MM.1S (cell line): ENCODE measurements around the gene CNTN6.

Experiments
- DNase-seq: peaks from one replicate; pipeline ENCODE4 v3.0.0-alpha.2; 2015
- H2AFZ ChIP-seq: fragments of 300-600 bp; sonication (generic); 2 replicates; pipeline ENCODE4 v1.6.0; 2016; ENCODE audit warnings: antibody characterized with exemption, low read length
- H3F3A ChIP-seq: fragments of 300-600 bp; sonication (generic); 2 replicates; pipeline ENCODE4 v1.6.1; 2016; ENCODE audit warnings: mild to moderate bottlenecking, antibody characterized with exemption, low read length, moderate library complexity, mixed read lengths; ENCODE audit not compliant: insufficient read depth
- H3K27ac ChIP-seq: fragments of 300-600 bp; sonication (generic); 2 replicates; pipeline ENCODE4 v1.5.1; 2016; ENCODE audit warnings: mild to moderate bottlenecking, low read length
- H3K27me3 ChIP-seq: fragments of 300-600 bp; sonication (generic); replicated peaks from 2 replicates; pipeline ENCODE4 v1.6.0; 2016; ENCODE audit warnings: low read length; ENCODE audit not compliant: insufficient read depth
- H3K36me3 ChIP-seq: fragments of 300-600 bp; sonication (generic); replicated peaks from 2 replicates; pipeline ENCODE4 v1.6.1; 2016; ENCODE audit warnings: mild to moderate bottlenecking, low read length, mixed read lengths; ENCODE audit not compliant: insufficient read depth
- H3K4me1 ChIP-seq: fragments of 300-600 bp; sonication (generic); 2 replicates; pipeline ENCODE4 v1.6.1; 2016; ENCODE audit warnings: low read length, mixed read lengths
- H3K4me2 ChIP-seq: fragments of 300-600 bp; sonication (generic); 2 replicates; pipeline ENCODE4 v1.6.0; 2016; ENCODE audit warnings: low read depth, low read length
- H3K4me3 ChIP-seq: fragments of 300-600 bp; sonication (generic); 2 replicates; pipeline ENCODE4 v1.5.1; 2016; ENCODE audit warnings: low read length, mixed read lengths
- H3K79me2 ChIP-seq: fragments of 300-600 bp; sonication (generic); 2 replicates; pipeline ENCODE4 v1.6.1; 2016; ENCODE audit warnings: mixed run types, low read length, mixed read lengths
- H3K9ac ChIP-seq: fragments of 300-600 bp; sonication (generic); 2 replicates; pipeline ENCODE4 v1.6.1; 2016; ENCODE audit warnings: low read length, mixed read lengths
- H3K9me2 ChIP-seq: fragments of 300-600 bp; sonication (generic); replicated peaks from 2 replicates; pipeline ENCODE4 v1.6.1; 2016; ENCODE audit warnings: mild to moderate bottlenecking, low read length, mixed read lengths; ENCODE audit not compliant: insufficient read depth
- H3K9me3 ChIP-seq: fragments of 300-600 bp; sonication (generic); replicated peaks from 2 replicates; pipeline ENCODE4 v1.6.1; 2016; ENCODE audit warnings: mild to moderate bottlenecking, low read length, mixed read lengths; ENCODE audit not compliant: insufficient read depth
- H4K20me1 ChIP-seq: fragments of 300-600 bp; sonication (generic); 2 replicates; pipeline ENCODE4 v1.6.1; 2016; ENCODE audit warnings: mild to moderate bottlenecking, low read length, moderate library complexity, mixed read lengths; ENCODE audit not compliant: insufficient read depth
- EZH2 ChIP-seq: fragments of 300-600 bp; sonication (generic); optimal IDR thresholded peaks from 2 replicates; pipeline ENCODE3; 2017; ENCODE audit warnings: low read depth, mild to moderate bottlenecking, antibody characterized with exemption, low read length, mixed read lengths
- EZH2phosphoT487 ChIP-seq: fragments of 300-600 bp; sonication (generic); IDR thresholded peaks from 2 replicates; pipeline ENCODE4 v1.6.1; 2018; ENCODE audit warnings: antibody characterized with exemption, low read length
- TF ChIP-seq, protein P1 (sequence below): fragments of 300-600 bp; sonication (generic); IDR thresholded peaks from 2 replicates; pipeline ENCODE4 v1.5.1; 2016; ENCODE audit warnings: antibody characterized with exemption, low read length, mixed read lengths

Gene CNTN6

DNA sequence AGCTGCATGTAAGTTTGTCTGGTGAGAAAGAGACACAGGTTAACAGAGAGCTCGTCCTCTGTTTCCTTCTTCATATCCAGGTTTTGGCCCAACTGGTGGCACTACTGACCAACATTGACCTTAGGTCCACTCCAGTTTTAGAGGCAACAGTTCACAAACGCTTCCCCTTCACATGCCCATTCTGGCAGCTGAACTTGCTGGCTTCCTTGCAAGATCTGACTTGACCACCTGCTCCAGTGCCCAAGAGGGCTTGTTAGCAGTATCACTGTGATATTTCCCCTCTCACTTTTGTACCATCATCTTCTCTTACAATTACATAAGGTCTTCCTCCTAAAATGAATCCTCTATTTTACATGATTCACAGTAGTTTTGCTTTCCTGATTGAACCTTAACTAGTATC, 71.3 kb downstream of the CNTN6 start:
- no peak overlapping the region for H2AFZ ChIP-seq
- no peaks in the 10 kb centered on the region for H4K20me1 ChIP-seq
- no peaks in the 10 kb centered on the region; the same call in 1 of the 2 replicates for H3K36me3 ChIP-seq
- H3K4me3 ChIP-seq: no peak overlapping the region
- TF ChIP-seq EZH2 (no peak), EZH2phosphoT487 (no peak)
- TF ChIP-seq, protein P1, sequence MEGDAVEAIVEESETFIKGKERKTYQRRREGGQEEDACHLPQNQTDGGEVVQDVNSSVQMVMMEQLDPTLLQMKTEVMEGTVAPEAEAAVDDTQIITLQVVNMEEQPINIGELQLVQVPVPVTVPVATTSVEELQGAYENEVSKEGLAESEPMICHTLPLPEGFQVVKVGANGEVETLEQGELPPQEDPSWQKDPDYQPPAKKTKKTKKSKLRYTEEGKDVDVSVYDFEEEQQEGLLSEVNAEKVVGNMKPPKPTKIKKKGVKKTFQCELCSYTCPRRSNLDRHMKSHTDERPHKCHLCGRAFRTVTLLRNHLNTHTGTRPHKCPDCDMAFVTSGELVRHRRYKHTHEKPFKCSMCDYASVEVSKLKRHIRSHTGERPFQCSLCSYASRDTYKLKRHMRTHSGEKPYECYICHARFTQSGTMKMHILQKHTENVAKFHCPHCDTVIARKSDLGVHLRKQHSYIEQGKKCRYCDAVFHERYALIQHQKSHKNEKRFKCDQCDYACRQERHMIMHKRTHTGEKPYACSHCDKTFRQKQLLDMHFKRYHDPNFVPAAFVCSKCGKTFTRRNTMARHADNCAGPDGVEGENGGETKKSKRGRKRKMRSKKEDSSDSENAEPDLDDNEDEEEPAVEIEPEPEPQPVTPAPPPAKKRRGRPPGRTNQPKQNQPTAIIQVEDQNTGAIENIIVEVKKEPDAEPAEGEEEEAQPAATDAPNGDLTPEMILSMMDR: no peak
- H3K27ac ChIP-seq: no peak overlapping the region
- no peaks in the 10 kb centered on the region for H3K27me3 ChIP-seq
- H3K79me2 ChIP-seq: no peaks in the 10 kb centered on the region
- no peak for DNase-seq
- no peaks in the 10 kb centered on the region for H3K9me2 ChIP-seq
- no peaks in the 10 kb centered on the region for H3K4me1 ChIP-seq
- H3K4me2 ChIP-seq: no peak overlapping the region
- no peaks in the 10 kb centered on the region for H3K9me3 ChIP-seq
- H3K9ac ChIP-seq: no peak overlapping the region
- H3F3A ChIP-seq: no peaks in the 10 kb centered on the region

DNA sequence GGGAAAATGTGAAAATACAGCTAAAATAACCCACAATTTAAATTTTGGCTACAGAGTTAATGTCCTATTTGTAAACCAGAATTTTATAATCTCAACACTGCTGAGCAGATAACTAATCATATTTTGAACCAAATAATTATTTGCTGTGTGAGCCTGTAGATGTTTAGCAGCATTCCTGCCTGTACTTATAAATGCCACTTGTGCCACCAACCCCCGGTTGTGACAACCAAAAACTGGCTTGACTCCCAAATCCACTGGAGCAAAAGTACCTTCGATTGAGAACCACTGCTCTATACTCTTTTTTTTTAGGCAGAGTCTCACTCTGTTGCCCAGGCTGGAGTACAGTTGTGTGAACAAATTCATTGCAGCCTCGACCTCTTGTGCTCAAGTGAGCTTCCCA, 78.5 kb downstream of the CNTN6 start:
- Histone ChIP-seq H3K4me3 (no peak overlapping the region), H3F3A (no peaks in the 10 kb centered on the region), H3K79me2 (no peaks in the 10 kb centered on the region), H3K9me2 (no peaks in the 10 kb centered on the region), H3K27ac (no peak overlapping the region), H2AFZ (no peak overlapping the region), H3K36me3 (no peaks in the 10 kb centered on the region), H3K4me1 (peaks cover 14% of the 10 kb centered on the region; the same call in 1 of the 2 replicates), H3K27me3 (no peaks in the 10 kb centered on the region), H3K9ac (no peak overlapping the region), H3K4me2 (no peak overlapping the region), H4K20me1 (no peaks in the 10 kb centered on the region), H3K9me3 (no peaks in the 10 kb centered on the region)
- no peak for DNase-seq
- TF ChIP-seq EZH2 (no peak), EZH2phosphoT487 (no peak)
- TF ChIP-seq, protein P1: no peak

DNA sequence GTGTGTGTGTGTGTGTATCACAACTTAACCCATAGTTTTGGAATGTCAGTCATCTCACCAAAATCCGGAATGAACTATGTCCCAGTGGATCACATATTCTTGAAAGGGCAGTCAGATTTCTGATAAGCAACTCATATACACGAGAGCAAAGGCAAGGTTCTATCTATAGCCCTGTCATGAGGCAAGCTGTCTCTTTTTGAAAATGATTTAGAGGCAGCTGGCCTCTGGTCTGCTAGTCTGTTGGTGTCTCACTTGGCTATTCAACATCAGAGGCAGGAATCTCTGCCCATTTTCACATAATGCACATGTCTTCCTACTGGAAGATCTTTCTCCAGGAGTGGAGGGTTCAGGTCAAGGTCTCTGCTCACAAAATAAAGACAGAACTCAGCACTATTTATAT, 79.8 kb downstream of the CNTN6 start:
- no peak overlapping the region for H3K27ac ChIP-seq

More for the DNA sequence above, 79.8 kb downstream of the CNTN6 start:
- Histone ChIP-seq H3K9me2 (no peaks in the 10 kb centered on the region), H3K9ac (no peak overlapping the region), H2AFZ (no peak overlapping the region), H3K36me3 (no peaks in the 10 kb centered on the region), H4K20me1 (no peaks in the 10 kb centered on the region), H3K4me2 (no peak overlapping the region), H3K9me3 (no peaks in the 10 kb centered on the region), H3K4me1 (peaks cover 14% of the 10 kb centered on the region; the same call in 1 of the 2 replicates), H3K79me2 (no peaks in the 10 kb centered on the region), H3K27me3 (no peaks in the 10 kb centered on the region), H3K4me3 (no peak overlapping the region), H3F3A (no peaks in the 10 kb centered on the region)
- TF ChIP-seq EZH2phosphoT487 (no peak), EZH2 (no peak)
- TF ChIP-seq, protein P1: no peak
- no peak for DNase-seq
